Fibroblast of pulmonary artery (primary cell): ENCODE data around the gene SH3PXD2A.

Experiments used
- DNase-seq: peaks from one replicate; pipeline ENCODE4 v3.0.0-alpha.2; 2010; ENCODE audit warnings: low read depth
- H3K4me3 ChIP-seq: replicated peaks from 2 replicates; pipeline ENCODE4 v1.5.1; 2011; ENCODE audit warnings: low read depth, mild to moderate bottlenecking, control low read depth, low read length, moderate library complexity
- CTCF ChIP-seq: IDR thresholded peaks from 2 replicates; pipeline ENCODE4 v1.5.1; 2011; ENCODE audit warnings: mild to moderate bottlenecking, control low read depth, low read length, inconsistent platforms; ENCODE audit errors: missing control alignments

Gene SH3PXD2A

GRCh38 chr10:103752680-103753248, 102.6 kb downstream of the SH3PXD2A start:
- no peak for DNase-seq
- H3K4me3 ChIP-seq, result no peak overlapping the region
- peak; percentile 78 for TF ChIP-seq CTCF

- H3K4me3 ChIP-seq, result no peak overlapping the region
- TF ChIP-seq CTCF, result no peak
- no peak for DNase-seq
Observed at GRCh38 chr10:103751667-103752290, 103.6 kb downstream of the SH3PXD2A start.

- no peak for TF ChIP-seq CTCF
- no peak overlapping the region for H3K4me3 ChIP-seq
- DNase-seq, result no peak
Observed at GRCh38 chr10:103750836-103751235, 104.5 kb downstream of the SH3PXD2A start.

- H3K4me3 ChIP-seq, result no peak overlapping the region
- DNase-seq, result no peak
- no peak for TF ChIP-seq CTCF
Observed at GRCh38 chr10:103749779-103750178, 105.6 kb downstream of the SH3PXD2A start.

GRCh38 chr10:103748020-103748419, 107.4 kb downstream of the SH3PXD2A start:
- H3K4me3 ChIP-seq, result no peak overlapping the region
- DNase-seq, result no peak
- TF ChIP-seq CTCF, result no peak

- no peak for TF ChIP-seq CTCF
- H3K4me3 ChIP-seq, result no peak overlapping the region
- no peak for DNase-seq
Observed at GRCh38 chr10:103747193-103747865, 108.0 kb downstream of the SH3PXD2A start.

- H3K4me3 ChIP-seq, result no peak overlapping the region
- DNase-seq, result no peak
- no peak for TF ChIP-seq CTCF
Observed at GRCh38 chr10:103746598-103746997, 108.8 kb downstream of the SH3PXD2A start.
